ENCODE results near the gene NTN5. TPM values are rescaled to one million over a fixed set of nuclear protein-coding genes. Genes with fewer than 3 reads are reported as not detected.
A peak's percentile ranks its signal among the peaks of the same experiment; 100 is the strongest.
"Not testable (repeated sequence)": the region's sequence is repeated elsewhere in the genome, so short reads cannot be mapped to it uniquely, and the experiment has no call there.

The NTN5 gene
- total and polyA plus RNA-seq, 4 donors, result 0.10 to 2.3 (median 0.90) TPM

DNA sequence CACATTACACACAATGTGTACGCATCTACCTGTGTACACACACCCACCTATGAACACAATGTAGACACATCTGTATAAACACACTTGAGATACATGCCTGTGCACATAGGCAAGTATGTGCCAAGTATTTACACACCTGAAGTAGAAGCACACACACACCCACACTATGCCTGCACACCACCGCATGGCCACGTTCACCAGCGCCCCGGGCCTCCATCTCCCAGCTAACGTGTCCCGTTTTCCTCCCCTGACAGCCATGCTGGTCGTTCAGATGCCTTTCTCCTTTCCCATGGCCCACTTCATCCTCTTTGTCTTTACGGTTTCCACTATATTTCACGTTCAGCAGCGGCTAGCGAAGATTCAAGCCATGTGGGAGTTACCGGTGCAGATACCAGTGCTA lies 29.9 kb upstream of the NTN5 start:
- DNase-seq (ENCODE audit: low read depth in 4 of 6, low spot score in 6 of 6), result no peak
- no peak overlapping the region for H3K27ac ChIP-seq (ENCODE audit: low read depth, low read length)
- 94% methylated on average over 12 of the region's 13 CpGs for WGBS (ENCODE audit: insufficient coverage)
- no peak overlapping the region for H3K4me3 ChIP-seq (ENCODE audit: low read depth, low read length)
- no peaks in the 10 kb centered on the region for H3K4me1 ChIP-seq (ENCODE audit: control insufficient read depth, insufficient read depth, low read length)
- H3K36me3 ChIP-seq (ENCODE audit: control insufficient read depth, insufficient read depth, low read length), result peaks cover 21% of the 10 kb centered on the region
- no peaks in the 10 kb centered on the region for H3K9me3 ChIP-seq (ENCODE audit: control insufficient read depth, insufficient read depth, low read length)
- peaks cover 3% of the 10 kb centered on the region for H3K27me3 ChIP-seq (ENCODE audit: control insufficient read depth, insufficient read depth, low read length)

DNA sequence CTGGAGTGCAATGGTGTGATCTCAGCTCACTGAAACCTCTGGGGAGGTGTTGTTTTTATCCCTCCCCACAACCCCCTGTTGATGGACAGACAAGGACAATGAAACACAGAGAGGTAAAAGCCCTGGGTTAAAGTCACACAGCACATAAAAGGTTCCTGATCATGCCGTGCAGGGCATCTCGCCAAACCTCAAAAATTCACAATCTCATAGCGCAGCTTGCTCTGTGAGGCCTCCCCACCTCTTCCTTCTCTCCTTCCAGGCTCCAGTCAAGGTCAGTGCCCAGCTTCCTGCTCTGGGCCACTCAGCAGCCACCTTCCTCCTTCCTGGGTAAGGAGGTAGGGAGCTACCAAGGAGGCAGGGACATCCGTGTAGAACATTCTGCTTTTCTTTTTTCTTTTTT lies 25.2 kb upstream of the NTN5 start:
- H3K4me3 ChIP-seq (ENCODE audit: low read depth, low read length), result no peak overlapping the region
- H3K27ac ChIP-seq (ENCODE audit: low read depth, low read length), result no peak overlapping the region
- WGBS (ENCODE audit: insufficient coverage), result 92% methylated on average over 2 of the region's 4 CpGs
- H3K4me1 ChIP-seq (ENCODE audit: control insufficient read depth, insufficient read depth, low read length), result peaks cover 12% of the 10 kb centered on the region
- peaks cover 24% of the 10 kb centered on the region for H3K27me3 ChIP-seq (ENCODE audit: control insufficient read depth, insufficient read depth, low read length)
- H3K36me3 ChIP-seq (ENCODE audit: control insufficient read depth, insufficient read depth, low read length), result peaks cover 11% of the 10 kb centered on the region
- DNase-seq (ENCODE audit: low read depth in 4 of 6, low spot score in 6 of 6), result no peak
- H3K9me3 ChIP-seq (ENCODE audit: control insufficient read depth, insufficient read depth, low read length), result no peaks in the 10 kb centered on the region

DNA sequence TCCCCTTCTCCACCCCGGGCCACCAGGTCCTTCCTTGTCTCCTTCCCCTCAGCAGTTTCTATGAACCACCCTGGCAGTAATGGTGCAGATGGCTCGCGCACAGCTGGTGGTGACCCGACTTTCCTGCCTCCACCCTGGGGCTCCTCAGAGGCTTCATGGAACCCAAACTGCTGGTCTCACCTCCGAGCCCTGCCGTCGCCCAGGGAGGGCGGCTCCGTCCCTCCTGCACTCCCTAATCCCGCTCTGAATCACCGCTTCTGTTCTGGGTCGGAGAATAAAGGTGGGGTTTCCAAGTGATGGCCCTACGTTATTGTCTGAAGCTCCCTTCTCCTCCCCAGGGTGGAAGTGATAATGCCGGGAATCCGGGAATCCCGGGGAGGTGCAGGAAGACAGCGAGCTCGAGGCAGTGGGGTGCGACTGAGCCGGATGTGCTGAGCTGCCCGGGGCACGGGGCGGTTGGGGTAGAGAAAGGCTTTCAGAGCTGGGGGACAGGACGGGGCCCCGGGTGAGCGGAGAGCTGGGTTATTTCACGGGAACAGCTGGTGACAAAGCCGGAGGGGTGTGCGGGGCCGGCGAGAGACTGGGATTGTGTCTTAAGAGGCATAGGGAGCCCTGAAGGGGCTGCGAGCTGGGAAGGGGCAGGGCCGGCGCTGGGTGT lies 23.7 kb upstream of the NTN5 start:
- H3K36me3 ChIP-seq (ENCODE audit: control insufficient read depth, insufficient read depth, low read length), result peaks cover 4% of the 10 kb centered on the region
- peak in 1 of 6 donors; percentile 10 for DNase-seq (ENCODE audit: low read depth in 4 of 6, low spot score in 6 of 6)
- peaks cover 12% of the 10 kb centered on the region for H3K4me1 ChIP-seq (ENCODE audit: control insufficient read depth, insufficient read depth, low read length)
- H3K27me3 ChIP-seq (ENCODE audit: control insufficient read depth, insufficient read depth, low read length), result peaks cover 24% of the 10 kb centered on the region
- no peak overlapping the region for H3K27ac ChIP-seq (ENCODE audit: low read depth, low read length)
- no peak overlapping the region for H3K4me3 ChIP-seq (ENCODE audit: low read depth, low read length)
- 4% methylated on average over 26 of the region's 34 CpGs for WGBS (ENCODE audit: insufficient coverage)
- H3K9me3 ChIP-seq (ENCODE audit: control insufficient read depth, insufficient read depth, low read length), result no peaks in the 10 kb centered on the region

DNA sequence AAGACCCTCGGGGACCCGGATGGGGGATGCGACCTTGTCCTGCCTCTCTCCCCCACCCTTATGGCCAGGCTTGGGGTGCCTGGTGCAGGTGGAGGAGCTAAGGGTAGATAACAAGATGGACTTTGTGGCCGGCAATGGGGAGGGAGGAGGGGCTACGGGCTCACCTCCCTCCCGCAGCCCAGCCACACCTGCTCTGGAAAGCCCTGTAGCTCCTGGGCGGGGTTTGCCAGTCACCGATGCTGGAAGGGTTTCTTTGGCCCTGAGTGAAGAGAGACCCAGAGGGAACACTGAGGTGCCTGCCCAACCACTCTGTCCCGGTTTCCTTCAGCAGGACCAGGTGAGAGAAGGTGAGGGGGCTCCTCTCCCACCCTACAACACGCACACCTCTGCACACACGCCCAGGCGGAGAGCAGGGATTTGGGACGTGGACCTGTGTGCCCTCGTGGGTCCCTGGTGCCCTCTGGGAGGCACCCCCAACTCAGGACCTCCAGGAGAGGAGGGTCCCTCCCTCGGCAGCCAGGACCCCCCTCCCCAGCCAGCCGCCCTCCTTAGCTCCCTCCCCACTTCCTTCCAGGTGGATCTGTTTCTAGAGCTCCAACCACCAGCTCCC lies 23.0 kb upstream of the NTN5 start, which contains the start of gene FUT2:
Gene FUT2, plus strand, starts transcription at position 229 of the 610 bp plus-strand sequence. CDS start 6,986 bp downstream, outside the sequence.
- WGBS (ENCODE audit: insufficient coverage), result 28% methylated on average over 11 of the region's 16 CpGs
- Histone ChIP-seq H3K36me3 (ENCODE audit: control insufficient read depth, insufficient read depth, low read length) (no peaks in the 10 kb centered on the region), H3K9me3 (ENCODE audit: control insufficient read depth, insufficient read depth, low read length) (no peaks in the 10 kb centered on the region), H3K4me1 (ENCODE audit: control insufficient read depth, insufficient read depth, low read length) (peaks cover 12% of the 10 kb centered on the region), H3K4me3 (ENCODE audit: low read depth, low read length) (no peak within 1 kb of the TSS), H3K27me3 (ENCODE audit: control insufficient read depth, insufficient read depth, low read length) (peaks cover 24% of the 10 kb centered on the region), H3K27ac (ENCODE audit: low read depth, low read length) (no peak within 1 kb of the TSS)
- no peak for DNase-seq (ENCODE audit: low read depth in 4 of 6, low spot score in 6 of 6)

DNA sequence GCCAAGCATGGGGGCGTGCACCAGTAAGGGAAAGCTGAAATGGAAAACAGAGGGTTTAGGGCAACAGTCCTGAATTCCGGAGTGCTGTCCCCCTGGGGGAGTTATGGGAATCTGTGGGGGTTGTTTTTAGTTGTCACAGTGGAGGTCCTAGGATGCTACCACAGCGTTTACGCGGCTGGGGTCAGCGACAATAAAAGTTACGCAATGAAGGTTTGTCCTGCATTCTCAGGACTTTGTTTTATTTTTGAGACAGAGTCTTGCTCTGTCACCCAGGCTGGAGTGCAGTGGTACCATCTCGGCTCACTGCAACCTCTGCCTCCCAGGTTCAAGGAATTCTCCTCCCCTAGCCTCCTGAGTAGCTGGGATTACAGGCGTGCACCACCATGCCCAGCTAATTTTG lies 20.8 kb upstream of the NTN5 start:
- H3K36me3 ChIP-seq (ENCODE audit: control insufficient read depth, insufficient read depth, low read length); H3K4me3 ChIP-seq (ENCODE audit: low read depth, low read length); DNase-seq (ENCODE audit: low read depth in 4 of 6, low spot score in 6 of 6); H3K9me3 ChIP-seq (ENCODE audit: control insufficient read depth, insufficient read depth, low read length); H3K27ac ChIP-seq (ENCODE audit: low read depth, low read length): not testable (repeated sequence)
- WGBS (ENCODE audit: insufficient coverage), result 84% methylated on average over 7 of the region's 9 CpGs
- peaks cover 24% of the 10 kb centered on the region for H3K27me3 ChIP-seq (ENCODE audit: control insufficient read depth, insufficient read depth, low read length)
- peaks cover 12% of the 10 kb centered on the region for H3K4me1 ChIP-seq (ENCODE audit: control insufficient read depth, insufficient read depth, low read length)

DNA sequence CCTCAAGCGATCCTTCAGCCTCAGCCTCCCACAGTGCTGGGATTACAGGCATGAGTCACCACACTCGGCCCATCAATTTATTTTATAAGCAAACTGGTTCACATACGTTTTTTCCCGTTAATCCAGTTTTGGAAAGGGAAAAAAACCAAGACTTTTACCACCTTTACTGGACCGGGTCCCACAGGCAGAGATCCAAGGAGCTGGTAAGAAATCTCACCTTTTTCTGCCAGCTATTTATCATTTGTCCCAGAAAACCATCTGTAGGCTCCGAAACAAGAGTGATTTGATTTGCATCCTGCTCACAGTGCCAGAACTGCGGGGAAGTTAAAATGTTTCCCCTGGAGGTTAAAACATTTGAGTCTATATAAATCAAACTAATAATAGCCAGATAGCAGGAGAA lies 16.6 kb upstream of the NTN5 start:
- H3K4me1 ChIP-seq (ENCODE audit: control insufficient read depth, insufficient read depth, low read length), result peaks cover 10% of the 10 kb centered on the region
- H3K27ac ChIP-seq (ENCODE audit: low read depth, low read length), result no peak overlapping the region
- 62% methylated on average over 4 of the region's 7 CpGs for WGBS (ENCODE audit: insufficient coverage)
- H3K4me3 ChIP-seq (ENCODE audit: low read depth, low read length), result no peak overlapping the region
- H3K27me3 ChIP-seq (ENCODE audit: control insufficient read depth, insufficient read depth, low read length), result no peaks in the 10 kb centered on the region
- peak in 2 of 6 donors; percentile 54 to 87 for DNase-seq (ENCODE audit: low read depth in 4 of 6, low spot score in 6 of 6)
- H3K36me3 ChIP-seq (ENCODE audit: control insufficient read depth, insufficient read depth, low read length), result no peaks in the 10 kb centered on the region
- H3K9me3 ChIP-seq (ENCODE audit: control insufficient read depth, insufficient read depth, low read length), result no peaks in the 10 kb centered on the region

DNA sequence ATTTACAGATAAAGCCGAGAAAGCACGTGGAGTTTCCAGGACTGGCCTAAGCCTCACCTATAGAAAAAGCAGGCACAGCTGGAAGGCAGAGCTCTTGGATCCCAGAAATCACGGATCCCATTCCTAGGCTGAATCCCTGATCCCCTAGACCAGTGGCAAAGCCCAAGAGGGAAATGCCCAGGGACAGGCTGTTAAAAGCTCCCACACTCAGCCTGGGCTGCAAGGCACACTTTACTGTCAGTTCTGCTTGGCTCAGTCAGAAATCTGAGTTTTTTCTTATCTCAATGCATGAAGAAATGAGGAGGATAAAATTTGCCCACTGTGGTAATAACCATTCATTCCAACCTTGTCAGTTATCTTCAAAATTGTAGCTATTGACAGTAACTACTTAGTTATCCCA lies 15.0 kb upstream of the NTN5 start:
- no peak overlapping the region for H3K4me3 ChIP-seq (ENCODE audit: low read depth, low read length)
- H3K9me3 ChIP-seq (ENCODE audit: control insufficient read depth, insufficient read depth, low read length), result no peaks in the 10 kb centered on the region
- H3K36me3 ChIP-seq (ENCODE audit: control insufficient read depth, insufficient read depth, low read length), result no peaks in the 10 kb centered on the region
- H3K27ac ChIP-seq (ENCODE audit: low read depth, low read length), result no peak overlapping the region
- DNase-seq (ENCODE audit: low read depth in 4 of 6, low spot score in 6 of 6), result no peak
- no peaks in the 10 kb centered on the region for H3K27me3 ChIP-seq (ENCODE audit: control insufficient read depth, insufficient read depth, low read length)
- WGBS (ENCODE audit: insufficient coverage), result 88% methylated on average over 3 of the region's 3 CpGs
- H3K4me1 ChIP-seq (ENCODE audit: control insufficient read depth, insufficient read depth, low read length), result peaks cover 25% of the 10 kb centered on the region

DNA sequence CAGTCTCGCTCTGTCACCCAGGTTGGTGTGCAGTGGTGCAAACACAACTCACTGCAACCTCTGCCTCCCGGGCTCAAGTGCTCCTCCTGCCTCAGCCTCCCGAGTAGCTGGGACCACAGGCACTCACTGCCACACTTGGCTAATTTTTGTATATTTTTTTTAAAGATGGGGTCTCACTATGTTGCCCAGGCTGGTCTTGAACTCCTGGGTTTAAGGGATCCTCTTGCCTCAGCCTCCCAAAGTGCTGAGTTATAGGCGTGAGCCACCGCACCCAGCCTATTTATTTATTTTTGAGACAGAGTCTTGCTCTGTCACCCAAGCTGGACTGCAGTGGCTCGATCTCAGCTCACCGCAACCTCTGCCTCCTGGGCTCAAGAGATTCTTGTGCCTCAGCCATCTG lies 13.8 kb upstream of the NTN5 start:
- 93% methylated on average over 6 of the region's 7 CpGs for WGBS (ENCODE audit: insufficient coverage)
- not testable (repeated sequence) for H3K4me3 ChIP-seq (ENCODE audit: low read depth, low read length); H3K9me3 ChIP-seq (ENCODE audit: control insufficient read depth, insufficient read depth, low read length); H3K27me3 ChIP-seq (ENCODE audit: control insufficient read depth, insufficient read depth, low read length); DNase-seq (ENCODE audit: low read depth in 4 of 6, low spot score in 6 of 6); H3K27ac ChIP-seq (ENCODE audit: low read depth, low read length); H3K36me3 ChIP-seq (ENCODE audit: control insufficient read depth, insufficient read depth, low read length)
- H3K4me1 ChIP-seq (ENCODE audit: control insufficient read depth, insufficient read depth, low read length), result peaks cover 25% of the 10 kb centered on the region

DNA sequence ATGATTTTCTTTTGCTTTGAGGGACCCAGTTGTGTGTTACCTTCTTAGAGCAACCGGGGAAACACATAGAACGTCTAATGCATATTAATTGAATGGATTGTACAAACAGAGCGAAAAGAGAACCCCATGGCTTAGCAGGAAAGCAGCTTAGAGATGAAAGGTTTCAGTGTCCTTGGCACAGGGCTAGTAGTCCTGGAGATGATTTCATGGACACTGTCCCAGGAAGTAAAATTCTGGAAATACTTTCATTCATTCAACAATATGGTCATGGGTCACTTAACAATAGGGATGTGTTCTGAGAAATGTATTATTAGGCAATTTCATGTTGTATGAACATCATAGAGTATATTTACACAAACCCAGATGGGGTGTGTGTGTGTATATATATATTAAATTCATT lies 13.3 kb upstream of the NTN5 start:
- 40% methylated on average over 2 of the region's 3 CpGs for WGBS (ENCODE audit: insufficient coverage)
- DNase-seq (ENCODE audit: low read depth in 4 of 6, low spot score in 6 of 6), result peak in 2 of 6 donors; percentile 44 to 57
- H3K4me3 ChIP-seq (ENCODE audit: low read depth, low read length), result no peak overlapping the region
- H3K36me3 ChIP-seq (ENCODE audit: control insufficient read depth, insufficient read depth, low read length), result no peaks in the 10 kb centered on the region
- H3K9me3 ChIP-seq (ENCODE audit: control insufficient read depth, insufficient read depth, low read length), result no peaks in the 10 kb centered on the region
- peaks cover 25% of the 10 kb centered on the region for H3K4me1 ChIP-seq (ENCODE audit: control insufficient read depth, insufficient read depth, low read length)
- H3K27ac ChIP-seq (ENCODE audit: low read depth, low read length), result peak overlapping the region; percentile 33
- H3K27me3 ChIP-seq (ENCODE audit: control insufficient read depth, insufficient read depth, low read length), result no peaks in the 10 kb centered on the region

DNA sequence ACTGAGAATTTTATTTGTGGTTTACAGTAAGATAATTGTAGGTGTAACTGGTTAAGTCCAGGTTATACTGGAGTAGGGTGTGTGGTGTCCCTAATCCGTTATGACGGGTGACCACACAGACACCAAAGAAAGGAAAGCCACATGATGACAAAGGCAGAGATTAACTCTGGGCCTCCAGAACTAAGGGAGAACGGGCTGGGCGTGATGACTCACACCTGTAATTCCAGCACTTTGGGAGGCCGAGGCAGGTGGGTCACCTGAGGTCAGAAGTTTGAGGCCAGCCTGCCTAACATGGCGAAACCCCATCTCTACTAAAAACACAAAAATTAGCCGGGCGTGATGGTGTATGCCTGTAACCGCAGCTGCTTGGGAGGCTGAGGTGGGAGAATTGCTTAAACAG lies 12.8 kb upstream of the NTN5 start:
- H3K36me3 ChIP-seq (ENCODE audit: control insufficient read depth, insufficient read depth, low read length), result peaks cover 3% of the 10 kb centered on the region
- no peak for DNase-seq (ENCODE audit: low read depth in 4 of 6, low spot score in 6 of 6)
- no peak overlapping the region for H3K4me3 ChIP-seq (ENCODE audit: low read depth, low read length)
- no peaks in the 10 kb centered on the region for H3K27me3 ChIP-seq (ENCODE audit: control insufficient read depth, insufficient read depth, low read length)
- H3K9me3 ChIP-seq (ENCODE audit: control insufficient read depth, insufficient read depth, low read length), result no peaks in the 10 kb centered on the region
- peaks cover 25% of the 10 kb centered on the region for H3K4me1 ChIP-seq (ENCODE audit: control insufficient read depth, insufficient read depth, low read length)
- peak overlapping the region; percentile 33 for H3K27ac ChIP-seq (ENCODE audit: low read depth, low read length)
- 88% methylated on average over 4 of the region's 9 CpGs for WGBS (ENCODE audit: insufficient coverage)
